GM19238 (cell line): Measurements from ENCODE around the gene ELMO2.

ENCODE experiments used
- DNase-seq: peaks from one replicate; pipeline ENCODE4 v3.0.0; 2011; ENCODE audit warnings: low spot score; ENCODE audit not compliant: insufficient read length

The ELMO2 gene

GRCh38 chr20:46367967-46368901 is 38.2 kb downstream of the ELMO2 start:
- no peak for DNase-seq

GRCh38 chr20:46367234-46367633 is 39.2 kb downstream of the ELMO2 start:
- DNase-seq, result no peak

DNA sequence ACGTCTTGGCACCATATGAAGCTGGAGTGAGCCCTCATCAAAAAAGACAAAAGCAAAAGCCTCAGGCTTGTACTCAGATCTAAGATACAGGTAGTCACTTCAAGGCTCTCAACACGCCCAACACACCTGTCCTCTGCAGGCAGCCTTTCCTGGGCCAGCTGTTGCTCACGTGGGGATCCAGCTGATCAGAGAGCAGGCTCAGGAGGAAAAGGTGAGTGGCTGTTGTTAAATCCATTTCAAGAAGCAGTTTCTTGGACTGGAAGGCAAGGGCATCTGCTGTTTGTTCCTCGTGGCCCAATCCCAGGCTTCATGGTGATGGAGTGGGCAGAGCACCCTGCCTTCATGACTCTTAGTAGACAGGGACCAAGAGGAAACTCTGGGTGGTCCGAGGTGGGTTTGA is 39.6 kb downstream of the ELMO2 start:
- no peak for DNase-seq

- no peak for DNase-seq
Measured at GRCh38 chr20:46365487-46366220, 40.8 kb downstream of the ELMO2 start.

- DNase-seq, result no peak
Measured at GRCh38 chr20:46364670-46365486, 41.5 kb downstream of the ELMO2 start.

DNA sequence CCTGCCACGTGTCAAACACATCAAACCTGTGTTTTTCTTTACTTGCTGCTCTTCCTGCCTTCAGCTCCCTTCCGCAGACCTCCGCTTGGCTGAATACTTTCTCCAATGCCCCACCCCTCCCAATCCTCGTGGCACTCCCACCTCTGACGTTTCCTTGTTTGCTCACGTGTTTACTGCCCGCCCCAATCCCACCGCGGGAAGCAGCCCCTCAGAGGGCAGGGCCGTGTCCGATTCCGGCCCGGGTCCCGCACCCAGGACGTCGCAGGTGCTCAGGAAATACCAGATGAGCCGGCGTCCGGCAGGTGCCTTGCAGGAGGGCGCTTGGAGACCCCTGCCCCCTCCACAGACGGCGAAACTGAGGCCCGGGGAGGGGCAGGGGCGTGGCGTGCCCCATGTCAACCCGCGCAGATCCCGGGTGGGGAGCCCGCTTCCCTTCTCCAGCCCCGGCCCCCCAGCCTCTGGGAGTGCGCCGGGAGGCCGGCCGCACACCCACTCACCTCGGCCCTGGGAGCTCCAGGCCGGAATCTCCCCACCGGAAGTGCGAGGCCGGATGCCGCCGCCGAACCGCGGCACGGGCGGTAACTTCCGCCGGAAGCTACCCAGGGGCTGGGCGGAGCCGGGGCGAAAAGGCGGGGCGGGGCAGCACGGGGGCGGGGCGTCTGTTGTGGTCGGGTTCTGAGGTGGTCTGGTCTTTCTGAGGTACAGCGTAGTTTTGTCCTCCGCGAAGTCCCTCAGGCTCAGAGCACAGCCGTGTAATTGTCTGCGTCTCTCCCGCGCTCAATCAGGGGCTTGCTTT is 42.3 kb downstream of the ELMO2 start:
- DNase-seq, result peak; percentile 93

DNA sequence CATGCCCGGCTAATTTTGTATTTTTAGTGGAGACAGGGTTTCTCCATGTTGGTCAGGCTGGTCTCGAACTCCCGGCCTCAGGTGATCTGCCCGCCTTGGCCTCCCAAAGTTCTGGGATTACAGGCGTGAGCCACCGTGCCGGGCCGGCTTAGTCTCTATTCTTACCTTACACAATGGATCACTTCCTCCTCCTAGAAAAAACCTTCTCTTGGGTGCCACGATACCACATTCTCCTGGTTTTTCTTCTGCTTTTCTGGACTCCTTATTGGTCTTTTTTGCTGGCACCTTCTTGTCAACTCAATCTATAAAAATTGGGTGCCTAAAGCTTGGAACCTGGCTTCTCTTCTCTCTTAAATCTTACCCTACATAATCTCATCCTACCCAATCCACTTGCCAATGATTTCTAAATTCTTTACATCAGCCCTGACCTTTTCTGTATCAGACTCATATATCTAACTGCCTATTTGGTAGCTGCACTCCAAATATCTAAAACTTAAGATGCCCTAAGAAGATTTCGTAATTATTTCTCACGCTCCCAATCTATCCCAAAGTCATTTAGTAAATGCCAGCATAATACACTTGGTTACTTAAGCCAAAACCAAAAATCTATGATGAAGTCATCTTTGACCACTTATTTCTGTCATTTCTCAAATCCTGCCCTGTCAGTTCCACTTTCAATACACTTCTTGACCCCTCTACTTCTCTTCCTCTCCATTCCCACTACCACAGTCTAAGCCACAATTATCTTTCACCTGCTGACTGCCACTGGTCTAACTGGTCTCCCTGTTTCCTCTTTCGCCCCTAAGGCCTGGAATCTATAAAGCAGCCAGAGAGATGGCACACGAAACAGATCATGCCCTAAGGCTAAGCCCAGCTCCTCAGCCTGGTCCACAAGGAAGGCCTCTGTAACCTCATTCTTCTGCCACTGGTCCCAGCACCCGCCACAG is 43.2 kb downstream of the ELMO2 start:
- DNase-seq, result no peak

DNA sequence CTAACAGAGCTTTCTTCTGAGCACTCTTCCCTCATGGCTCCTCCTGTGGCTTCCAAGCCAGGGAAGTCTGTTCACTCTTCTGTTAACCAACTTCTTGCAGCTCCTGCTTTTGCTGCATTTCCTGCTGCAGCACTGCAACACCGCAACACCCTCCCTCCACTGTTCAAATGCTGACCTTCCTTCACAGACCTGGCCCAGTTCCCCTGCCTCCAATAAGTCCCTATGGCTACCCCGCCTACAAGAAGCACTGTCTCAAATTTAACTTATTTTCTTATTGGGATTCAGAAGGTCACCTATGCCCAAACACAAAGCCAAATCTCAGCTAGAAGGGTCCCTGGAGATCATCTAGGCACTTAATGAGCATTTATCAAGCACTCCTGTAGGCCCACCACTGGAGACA is 44.6 kb downstream of the ELMO2 start:
- no peak for DNase-seq

- no peak for DNase-seq
Measured at GRCh38 chr20:46361381-46361780, 45.0 kb downstream of the ELMO2 start.

DNA sequence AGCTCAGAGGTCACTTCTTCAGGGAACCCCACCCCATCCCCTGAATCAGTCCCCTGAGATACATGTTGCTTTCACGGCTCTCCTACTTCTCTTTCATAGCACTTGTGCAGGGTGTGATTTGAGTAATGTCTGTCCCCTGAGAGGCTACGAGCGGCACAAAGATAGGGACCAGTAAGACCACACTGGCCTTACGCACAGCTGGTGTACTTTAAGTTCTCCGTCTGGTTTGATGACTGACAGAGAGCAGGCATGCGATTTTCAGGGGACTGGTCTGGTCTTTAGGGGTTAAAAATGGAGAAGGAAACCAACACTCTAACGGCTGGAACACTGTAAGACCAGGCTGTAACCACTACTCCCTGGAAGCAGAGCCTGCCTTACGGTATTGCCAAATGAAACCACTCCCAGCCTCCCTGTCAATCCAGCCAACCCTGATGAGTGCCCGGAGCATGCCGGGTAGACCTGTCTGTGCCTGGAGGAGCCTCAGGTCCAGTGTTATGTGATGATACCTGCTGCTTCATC is 47.1 kb downstream of the ELMO2 start:
- no peak for DNase-seq

DNA sequence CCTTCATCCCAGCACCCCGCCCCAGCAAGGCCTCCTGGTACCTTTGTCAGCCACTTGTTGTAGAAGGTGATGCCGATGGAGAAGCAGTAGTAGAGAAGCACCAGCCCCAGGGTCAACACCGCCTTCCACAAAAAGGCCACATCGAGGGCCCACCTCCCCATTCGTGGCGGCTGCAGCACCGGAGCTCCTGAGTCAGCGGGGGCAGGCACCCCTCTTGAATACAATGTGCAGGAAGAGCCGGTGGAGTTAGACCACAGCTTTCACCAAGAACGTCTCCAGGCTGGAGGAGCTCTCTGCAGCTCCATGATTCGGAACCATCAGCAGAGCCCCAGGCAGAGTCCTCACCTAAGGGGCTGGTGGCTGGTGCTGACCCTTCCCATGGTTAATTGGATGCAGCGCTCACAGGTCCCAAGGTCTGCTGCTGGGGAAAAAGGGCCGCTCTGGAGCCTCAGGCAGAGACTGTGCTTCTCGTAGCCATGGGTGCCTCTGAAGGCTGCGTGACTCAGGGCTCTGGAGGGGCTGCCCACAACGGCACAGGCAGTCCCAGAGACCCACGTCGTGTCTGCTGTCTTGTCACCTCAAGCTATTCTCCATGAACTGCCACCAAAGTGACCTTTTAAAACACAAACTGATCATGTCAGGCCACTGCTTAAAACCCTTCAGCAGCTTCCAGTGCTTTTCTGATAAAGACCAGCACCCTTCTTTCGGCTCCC is 47.9 kb downstream of the ELMO2 start:
- DNase-seq, result no peak

DNA sequence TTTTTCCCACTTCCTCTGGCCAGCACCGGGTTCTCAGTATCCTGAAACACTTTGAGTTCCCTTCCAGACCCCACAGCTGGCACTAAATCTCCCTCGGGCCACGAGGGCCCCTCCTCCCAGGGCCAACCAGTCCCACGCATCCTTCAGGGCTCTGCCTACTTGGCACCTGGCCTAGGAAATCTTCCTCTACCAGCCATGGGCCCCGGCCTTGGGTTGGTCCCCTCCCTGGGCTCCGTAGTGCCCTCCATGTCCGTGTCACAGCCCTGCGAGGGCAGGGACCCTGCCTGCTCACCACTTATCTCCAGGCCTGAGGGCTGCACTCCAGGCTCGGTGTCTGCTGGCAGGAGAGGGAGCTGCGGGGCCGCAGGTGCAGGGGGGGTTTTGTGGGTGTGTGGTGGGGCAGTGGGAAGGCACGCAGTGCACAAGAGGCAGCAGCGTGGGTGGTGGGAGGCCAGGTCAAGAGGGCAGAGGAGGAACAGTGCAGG is 49.3 kb downstream of the ELMO2 start:
- DNase-seq, result no peak

- DNase-seq, result no peak
Measured at GRCh38 chr20:46356195-46357029, 50.0 kb downstream of the ELMO2 start.

DNA sequence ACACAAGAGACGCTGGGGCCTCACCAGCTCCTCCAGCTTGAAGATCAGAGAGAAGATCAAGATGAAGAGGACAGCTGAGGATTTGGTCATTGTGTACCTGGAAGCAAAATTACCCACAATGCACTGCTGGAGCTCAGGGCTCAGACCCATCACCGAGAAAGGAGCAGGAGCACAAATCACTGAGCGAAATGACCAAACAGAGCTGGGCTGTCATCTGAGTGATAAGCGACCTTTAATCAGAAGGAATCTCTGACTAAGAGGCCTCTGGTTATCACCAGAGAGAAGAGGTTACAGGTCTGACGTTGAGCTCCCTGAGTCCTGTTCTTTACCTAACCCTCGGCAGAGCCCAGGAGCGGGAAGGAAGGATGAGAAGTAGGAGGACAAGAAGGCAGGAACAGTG is 50.6 kb downstream of the ELMO2 start:
- no peak for DNase-seq

- no peak for DNase-seq
Measured at GRCh38 chr20:46354920-46355654, 51.3 kb downstream of the ELMO2 start.

DNA sequence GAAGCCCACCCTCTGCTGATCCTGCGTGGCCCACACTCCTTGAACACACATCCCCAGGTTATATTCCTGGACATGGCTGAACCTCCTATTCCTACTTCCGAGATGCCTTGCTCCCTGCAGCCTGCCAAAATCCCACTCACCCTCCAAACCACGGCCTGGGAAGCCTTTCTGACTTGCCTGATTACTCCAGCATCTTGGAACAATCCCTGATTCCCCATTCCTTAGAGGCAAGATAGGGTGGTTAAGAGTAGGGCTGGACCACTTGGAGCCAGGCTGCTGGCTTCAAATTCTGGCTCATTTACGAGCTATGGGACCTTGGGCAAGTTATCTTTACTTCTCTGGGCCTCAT is 52.2 kb downstream of the ELMO2 start:
- DNase-seq, result no peak

GRCh38 chr20:46353500-46354206 is 52.8 kb downstream of the ELMO2 start:
- no peak for DNase-seq
